ENCODE results near the gene SACM1L.

The SACM1L gene

DNA sequence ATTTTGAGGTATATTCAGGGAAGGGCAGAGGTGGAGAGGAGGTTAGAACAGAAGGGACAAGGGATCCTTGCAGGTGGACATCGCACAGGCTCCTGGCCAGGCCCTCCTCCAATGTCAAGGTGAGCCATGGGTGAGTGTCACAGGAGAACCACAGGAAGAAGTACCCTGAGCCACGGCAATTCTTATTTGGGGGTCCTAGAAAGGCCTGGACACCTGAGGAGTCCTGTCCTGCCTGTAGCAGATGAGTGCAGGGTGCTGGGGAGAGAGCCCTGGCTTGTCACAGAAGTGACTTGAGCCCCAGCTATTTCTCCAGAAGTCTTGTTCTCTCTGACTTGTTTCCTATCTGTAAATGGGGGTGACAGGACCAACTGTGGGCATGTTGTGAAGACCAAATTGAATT lies 102.8 kb downstream of the SACM1L start:
- no peak for DNase-seq

DNA sequence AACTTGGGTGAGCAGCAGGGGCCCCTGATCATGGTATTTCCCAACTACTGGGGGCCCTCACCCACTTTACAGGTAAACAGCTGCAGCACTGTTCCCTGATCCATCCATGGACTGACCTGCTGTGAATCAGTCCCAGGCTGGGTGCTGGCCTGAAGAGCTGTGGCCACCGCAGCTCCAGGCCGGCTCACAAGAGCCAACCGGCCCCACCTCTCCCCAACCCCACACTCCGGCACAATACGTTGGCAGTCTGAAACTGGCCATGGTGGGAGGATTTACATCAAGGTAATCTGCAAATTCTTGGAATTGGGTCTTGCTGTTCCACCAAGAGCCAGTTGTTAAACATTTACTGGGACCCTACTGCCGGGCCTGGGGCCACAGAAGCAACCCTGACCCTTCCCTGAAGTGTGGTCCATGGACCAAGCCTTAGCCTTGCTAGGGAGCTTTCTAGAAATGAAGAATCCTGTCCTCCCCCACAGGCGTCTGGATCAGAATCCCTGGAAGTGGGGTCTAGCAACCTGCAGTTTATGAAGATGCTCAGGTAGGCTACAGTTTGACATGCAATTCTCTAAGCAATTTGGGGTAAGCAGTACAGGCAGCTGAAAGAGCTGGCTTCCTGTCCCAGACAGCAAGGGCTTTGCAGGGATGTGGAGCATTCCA lies 103.4 kb downstream of the SACM1L start:
- DNase-seq = no peak

DNA sequence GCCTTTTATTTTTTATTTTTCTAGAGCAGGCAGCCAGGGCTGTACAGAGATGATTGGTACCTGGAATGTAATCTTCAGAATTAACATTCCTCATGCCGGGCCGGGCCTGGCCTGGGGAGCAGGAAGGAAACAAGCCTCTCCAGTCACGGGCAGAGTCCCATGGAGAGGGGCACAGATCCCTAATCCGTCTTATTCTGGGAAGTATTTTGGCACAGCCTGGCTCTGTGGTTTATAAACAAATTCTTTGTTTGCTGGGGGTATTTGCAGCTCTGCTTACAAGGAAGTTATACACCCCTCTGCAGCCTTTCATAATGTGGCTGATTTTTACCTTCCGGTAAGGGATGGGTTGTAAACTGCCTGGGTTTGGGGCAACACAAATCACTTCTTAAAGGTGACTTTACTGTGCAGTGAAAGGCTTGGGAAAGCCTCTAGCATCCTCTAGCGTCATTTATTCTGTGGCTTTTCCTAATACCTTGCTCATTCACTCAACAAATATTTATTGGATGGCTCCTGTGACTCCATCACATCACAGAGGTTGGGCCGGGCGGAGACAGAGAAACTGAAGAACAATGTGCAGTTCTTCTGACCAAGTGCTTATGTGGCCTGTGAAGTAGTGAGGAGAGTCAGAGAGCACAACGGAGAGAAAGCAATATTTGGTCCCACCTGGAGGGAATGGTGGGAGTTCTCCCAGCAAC lies 104.4 kb downstream of the SACM1L start:
- DNase-seq = no peak

DNA sequence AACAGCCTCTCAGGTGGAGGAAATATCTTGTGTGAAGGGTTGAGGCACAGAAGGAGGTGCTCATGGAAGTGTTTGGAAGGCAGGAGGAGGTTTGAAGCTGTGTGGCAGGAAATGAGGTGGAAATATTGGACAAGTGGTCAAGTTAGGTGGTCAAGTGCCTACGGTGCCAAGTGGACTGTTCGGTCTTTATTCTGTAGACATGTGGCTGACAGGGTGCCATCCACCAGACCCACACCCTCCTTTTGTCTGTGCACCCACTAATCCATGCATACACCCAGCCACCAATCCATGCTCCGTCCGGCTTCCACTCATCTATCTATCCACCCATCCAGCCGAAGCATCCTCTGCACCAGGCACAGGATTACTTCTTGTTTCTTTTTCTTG lies 105.0 kb downstream of the SACM1L start:
- no peak for DNase-seq

DNA sequence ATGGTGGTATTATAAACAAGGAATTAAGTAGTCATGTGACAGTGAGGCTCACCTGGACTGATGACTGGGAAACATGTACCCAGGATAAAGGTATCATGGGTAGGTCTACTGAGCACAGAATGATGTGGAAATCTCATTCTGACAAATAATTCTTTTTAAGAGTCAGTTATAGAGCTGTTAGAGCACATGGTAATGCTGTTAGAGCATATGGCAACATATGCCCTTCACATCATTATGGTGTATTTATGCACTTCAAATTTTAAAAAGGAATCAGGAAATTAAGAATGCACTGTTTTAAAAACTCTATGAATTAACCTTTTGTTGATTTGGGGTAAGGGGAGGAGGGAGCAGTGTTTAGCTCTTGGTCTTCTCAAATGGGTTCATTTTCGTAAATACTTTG lies 105.5 kb downstream of the SACM1L start:
- DNase-seq = no peak

Measured in NCI-H748 treated with DMSO at 0.1 percent for 48 hours (cell line).